Ishikawa (cell line): Measurements from ENCODE around the gene PNPLA6.

ENCODE experiments used
- CEBPB ChIP-seq: IDR thresholded peaks from 2 replicates; pipeline ENCODE4 v1.6.1; 2012
- CREB1 ChIP-seq: IDR thresholded peaks from 2 replicates; pipeline ENCODE4 v1.6.1; 2012; ENCODE audit warnings: low read depth
- EGR1 ChIP-seq: IDR thresholded peaks from 2 replicates; pipeline ENCODE4 v1.6.1; 2012
- EP300 ChIP-seq: IDR thresholded peaks from 2 replicates; pipeline ENCODE4 v1.6.1; 2012; ENCODE audit warnings: borderline replicate concordance
- FOXM1 ChIP-seq: IDR thresholded peaks from 2 replicates; pipeline ENCODE4 v1.6.1; 2012; ENCODE audit warnings: low read depth, borderline replicate concordance
- NFIC ChIP-seq: IDR thresholded peaks from 2 replicates; pipeline ENCODE4 v1.6.1; 2012
- RAD21 ChIP-seq: IDR thresholded peaks from 2 replicates; pipeline ENCODE4 v1.6.1; 2012; ENCODE audit warnings: low read depth
- TAF1 ChIP-seq: IDR thresholded peaks from 2 replicates; pipeline ENCODE4 v1.6.1; 2012; ENCODE audit warnings: low read depth, mild to moderate bottlenecking
- TCF12 ChIP-seq: IDR thresholded peaks from 2 replicates; pipeline ENCODE4 v1.6.1; 2012; ENCODE audit warnings: low read depth
- TEAD4 ChIP-seq: IDR thresholded peaks from 2 replicates; pipeline ENCODE4 v1.6.1; 2012
- YY1 ChIP-seq: IDR thresholded peaks from 2 replicates; pipeline ENCODE4 v1.6.1; 2012; ENCODE audit warnings: low read depth
- ZBTB7A ChIP-seq: IDR thresholded peaks from 2 replicates; pipeline ENCODE4 v1.6.1; 2012; ENCODE audit warnings: low read depth
- TF ChIP-seq, protein P1 (sequence below): IDR thresholded peaks from 2 replicates; pipeline ENCODE4 v1.6.1; 2012; ENCODE audit warnings: low read depth, mild to moderate bottlenecking
- TF ChIP-seq, protein P2 (sequence below): IDR thresholded peaks from 2 replicates; pipeline ENCODE4 v1.6.1; 2012
- TF ChIP-seq, protein P3 (sequence below): IDR thresholded peaks from 2 replicates; pipeline ENCODE4 v1.6.1; 2012

PNPLA6 gene

DNA sequence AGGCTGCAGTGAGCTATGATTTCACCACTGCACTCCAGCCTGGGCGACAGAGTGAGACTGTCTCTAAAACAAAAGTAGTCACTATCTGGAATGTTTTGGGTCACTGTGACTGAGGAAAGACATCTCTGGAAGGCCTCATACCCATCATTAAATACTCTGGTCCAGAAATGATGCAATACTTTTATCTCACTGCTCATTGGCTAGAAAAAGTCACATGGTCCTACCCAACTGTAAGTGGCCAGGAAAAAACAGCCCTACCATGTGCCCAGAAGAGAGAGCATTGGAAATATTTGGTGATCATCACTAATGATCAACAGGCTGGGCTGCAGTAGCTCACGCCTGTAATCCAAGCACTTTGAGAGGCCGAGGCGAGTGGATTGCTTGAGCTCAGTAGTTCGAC, 29.8 kb downstream of the PNPLA6 start:
- TF ChIP-seq RAD21 (no peak), YY1 (no peak), ZBTB7A (no peak), EP300 (no peak), FOXM1 (no peak), TCF12 (no peak), CEBPB (peak; percentile 78; the same call in 1 of the 2 replicates), EGR1 (no peak), TEAD4 (no peak), NFIC (no peak), TAF1 (no peak), CREB1 (no peak)
- TF ChIP-seq, protein P1, sequence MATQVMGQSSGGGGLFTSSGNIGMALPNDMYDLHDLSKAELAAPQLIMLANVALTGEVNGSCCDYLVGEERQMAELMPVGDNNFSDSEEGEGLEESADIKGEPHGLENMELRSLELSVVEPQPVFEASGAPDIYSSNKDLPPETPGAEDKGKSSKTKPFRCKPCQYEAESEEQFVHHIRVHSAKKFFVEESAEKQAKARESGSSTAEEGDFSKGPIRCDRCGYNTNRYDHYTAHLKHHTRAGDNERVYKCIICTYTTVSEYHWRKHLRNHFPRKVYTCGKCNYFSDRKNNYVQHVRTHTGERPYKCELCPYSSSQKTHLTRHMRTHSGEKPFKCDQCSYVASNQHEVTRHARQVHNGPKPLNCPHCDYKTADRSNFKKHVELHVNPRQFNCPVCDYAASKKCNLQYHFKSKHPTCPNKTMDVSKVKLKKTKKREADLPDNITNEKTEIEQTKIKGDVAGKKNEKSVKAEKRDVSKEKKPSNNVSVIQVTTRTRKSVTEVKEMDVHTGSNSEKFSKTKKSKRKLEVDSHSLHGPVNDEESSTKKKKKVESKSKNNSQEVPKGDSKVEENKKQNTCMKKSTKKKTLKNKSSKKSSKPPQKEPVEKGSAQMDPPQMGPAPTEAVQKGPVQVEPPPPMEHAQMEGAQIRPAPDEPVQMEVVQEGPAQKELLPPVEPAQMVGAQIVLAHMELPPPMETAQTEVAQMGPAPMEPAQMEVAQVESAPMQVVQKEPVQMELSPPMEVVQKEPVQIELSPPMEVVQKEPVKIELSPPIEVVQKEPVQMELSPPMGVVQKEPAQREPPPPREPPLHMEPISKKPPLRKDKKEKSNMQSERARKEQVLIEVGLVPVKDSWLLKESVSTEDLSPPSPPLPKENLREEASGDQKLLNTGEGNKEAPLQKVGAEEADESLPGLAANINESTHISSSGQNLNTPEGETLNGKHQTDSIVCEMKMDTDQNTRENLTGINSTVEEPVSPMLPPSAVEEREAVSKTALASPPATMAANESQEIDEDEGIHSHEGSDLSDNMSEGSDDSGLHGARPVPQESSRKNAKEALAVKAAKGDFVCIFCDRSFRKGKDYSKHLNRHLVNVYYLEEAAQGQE, result no peak
- TF ChIP-seq, protein P2, sequence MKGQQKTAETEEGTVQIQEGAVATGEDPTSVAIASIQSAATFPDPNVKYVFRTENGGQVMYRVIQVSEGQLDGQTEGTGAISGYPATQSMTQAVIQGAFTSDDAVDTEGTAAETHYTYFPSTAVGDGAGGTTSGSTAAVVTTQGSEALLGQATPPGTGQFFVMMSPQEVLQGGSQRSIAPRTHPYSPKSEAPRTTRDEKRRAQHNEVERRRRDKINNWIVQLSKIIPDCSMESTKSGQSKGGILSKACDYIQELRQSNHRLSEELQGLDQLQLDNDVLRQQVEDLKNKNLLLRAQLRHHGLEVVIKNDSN, result peak; percentile 62
- TF ChIP-seq, protein P3, sequence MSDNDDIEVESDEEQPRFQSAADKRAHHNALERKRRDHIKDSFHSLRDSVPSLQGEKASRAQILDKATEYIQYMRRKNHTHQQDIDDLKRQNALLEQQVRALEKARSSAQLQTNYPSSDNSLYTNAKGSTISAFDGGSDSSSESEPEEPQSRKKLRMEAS, result no peak

DNA sequence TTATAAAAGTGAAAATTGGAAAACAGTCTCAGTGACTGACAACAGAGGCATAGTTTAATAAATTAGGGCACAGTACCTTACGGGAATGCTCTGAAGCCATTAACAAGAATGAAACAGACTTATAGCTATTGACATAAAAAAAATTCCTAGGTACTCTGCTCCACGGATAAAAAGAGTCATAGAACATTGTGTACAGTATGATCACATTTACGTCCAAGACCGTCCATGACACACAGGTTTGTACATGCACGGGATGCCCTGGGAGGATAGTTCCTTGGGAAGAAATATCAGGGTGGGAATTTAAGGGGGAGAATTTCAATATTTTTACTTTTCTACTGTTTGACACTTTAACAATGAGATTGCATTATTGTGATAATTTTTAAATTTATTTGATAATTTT, 35.2 kb downstream of the PNPLA6 start:
- no peak for TF ChIP-seq TAF1
- no peak for TF ChIP-seq TEAD4
- TF ChIP-seq ZBTB7A, result no peak
- no peak for TF ChIP-seq NFIC
- no peak for TF ChIP-seq TCF12
- no peak for TF ChIP-seq RAD21
- no peak for TF ChIP-seq FOXM1

DNA sequence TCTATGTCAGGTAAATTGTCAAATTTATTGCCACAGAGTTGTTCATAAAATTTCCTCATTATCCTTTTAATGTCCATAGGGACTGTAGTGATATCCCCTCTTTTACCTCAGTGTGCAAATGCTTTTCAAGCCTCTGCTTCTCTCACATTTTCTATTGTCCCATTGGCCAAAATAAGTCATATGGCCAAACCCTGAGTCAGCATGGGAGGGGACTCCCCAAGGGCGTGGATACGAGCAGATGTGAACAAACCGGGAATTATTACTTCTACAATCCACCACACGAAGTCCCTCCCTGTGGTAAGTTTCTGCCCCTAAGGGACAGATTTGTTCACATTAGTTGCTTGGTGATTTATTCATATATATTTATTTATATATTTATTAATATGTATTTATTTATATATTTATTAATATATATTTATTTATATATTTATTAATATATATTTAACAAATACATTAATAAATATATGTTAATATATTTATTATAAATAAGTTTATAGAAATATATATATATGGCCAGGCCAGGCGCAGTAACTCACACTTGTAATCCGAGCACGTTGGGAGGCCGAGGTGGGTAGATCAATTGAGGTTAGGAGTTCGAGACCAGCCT, 40.0 kb downstream of the PNPLA6 start:
- TF ChIP-seq, protein P2, result peak; percentile 78
- TF ChIP-seq, protein P3, result no peak

DNA sequence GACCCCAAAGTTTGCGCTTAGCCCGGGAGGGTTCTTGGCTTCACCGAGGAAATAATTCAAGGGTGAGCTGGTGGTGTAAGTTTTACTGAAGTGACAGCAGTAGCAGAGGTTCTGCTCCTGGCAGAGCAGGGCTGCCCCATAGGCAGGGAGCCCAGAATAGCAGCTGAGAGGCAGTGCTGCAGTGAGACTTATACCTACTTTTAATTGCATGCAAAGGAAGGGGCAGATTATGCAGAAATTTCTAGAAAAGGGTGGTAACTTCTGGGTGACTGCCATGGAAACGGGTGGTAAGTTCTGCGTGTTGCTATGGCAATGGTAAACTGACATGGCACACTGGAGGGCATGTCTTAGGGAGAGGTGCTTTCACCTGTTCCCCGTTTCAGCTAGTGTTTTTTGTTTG, 42.6 kb downstream of the PNPLA6 start:
- TF ChIP-seq YY1, result no peak

DNA sequence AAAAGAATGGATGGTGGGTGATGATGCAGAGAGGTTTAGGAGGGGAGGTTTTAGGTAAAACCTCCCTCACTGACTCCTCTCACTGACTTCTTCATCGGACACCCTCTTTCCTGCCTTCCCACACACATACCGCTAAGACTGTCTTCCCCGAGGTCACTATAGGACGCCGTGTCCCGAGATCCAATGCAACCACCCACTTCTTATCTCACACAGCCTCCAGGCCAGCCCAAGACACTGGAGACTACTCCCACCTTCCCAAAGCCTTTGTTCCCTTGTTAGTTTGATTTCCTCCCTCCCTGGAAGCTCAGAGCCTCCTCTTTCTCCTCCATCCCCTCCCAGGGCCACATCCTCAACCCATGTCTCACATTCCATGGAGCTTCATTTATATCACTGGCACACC, 43.7 kb downstream of the PNPLA6 start:
- TF ChIP-seq YY1 (no peak), ZBTB7A (no peak)
- TF ChIP-seq, protein P2, result no peak

DNA sequence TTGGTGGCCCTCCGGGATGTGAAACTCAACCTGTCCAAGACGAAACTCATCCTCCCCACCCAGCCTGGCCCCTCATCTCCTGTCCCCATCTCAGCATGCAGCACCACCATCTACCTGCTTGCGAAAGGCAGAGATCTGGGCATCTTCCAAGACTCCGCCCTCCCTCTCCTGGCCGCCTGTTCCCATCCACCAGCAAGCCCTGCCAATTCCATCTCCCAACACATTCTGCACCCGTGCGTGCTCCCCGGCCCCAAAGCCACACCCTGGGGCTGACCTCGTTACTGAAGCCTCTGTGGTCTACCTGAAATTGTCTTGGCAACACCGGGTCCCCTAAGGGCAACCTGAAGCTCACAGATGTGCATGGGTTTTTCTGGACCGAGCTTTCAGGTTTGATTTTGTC, 46.9 kb downstream of the PNPLA6 start:
- TF ChIP-seq TCF12 (no peak), EGR1 (no peak), ZBTB7A (no peak), TEAD4 (no peak), YY1 (no peak), EP300 (no peak), FOXM1 (no peak)
- TF ChIP-seq, protein P3, result no peak
- TF ChIP-seq, protein P1, result no peak
- TF ChIP-seq, protein P2, result no peak
